Measurements from ENCODE around the gene PDE3A.

Gene PDE3A

DNA sequence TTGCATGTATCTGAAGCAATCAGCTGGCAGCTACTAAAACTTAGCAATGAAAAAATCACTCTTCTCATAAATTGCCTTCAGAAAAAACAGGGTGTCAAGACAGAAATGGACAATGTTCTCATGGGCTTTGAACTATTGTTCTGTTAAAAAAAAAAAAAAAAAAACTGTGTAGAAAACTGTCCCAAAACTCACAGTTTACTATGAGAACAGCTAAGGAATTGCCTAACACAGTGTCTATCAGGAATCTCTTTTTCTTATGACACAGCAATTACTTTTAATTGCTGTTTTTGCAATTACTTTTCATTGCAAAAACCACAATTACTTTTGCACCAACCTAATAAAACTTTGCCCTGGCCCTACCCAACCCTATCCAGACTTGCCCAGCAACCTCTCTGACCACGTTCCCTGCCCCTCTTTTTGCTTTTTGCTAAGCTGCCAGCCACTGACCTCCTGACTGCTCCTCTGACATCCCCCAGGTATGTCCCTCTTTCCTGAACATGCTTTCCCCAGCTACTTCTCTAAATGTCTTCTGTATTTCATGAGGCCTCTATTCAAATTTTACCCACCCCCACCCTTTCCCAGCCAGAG lies 258.8 kb downstream of the PDE3A start:
- no peak for DNase-seq

GRCh38 chr12:20628226-20628787 lies 260.0 kb downstream of the PDE3A start:
- DNase-seq = no peak

- no peak for DNase-seq
Measured at GRCh38 chr12:20628999-20629398, 260.7 kb downstream of the PDE3A start.

DNA sequence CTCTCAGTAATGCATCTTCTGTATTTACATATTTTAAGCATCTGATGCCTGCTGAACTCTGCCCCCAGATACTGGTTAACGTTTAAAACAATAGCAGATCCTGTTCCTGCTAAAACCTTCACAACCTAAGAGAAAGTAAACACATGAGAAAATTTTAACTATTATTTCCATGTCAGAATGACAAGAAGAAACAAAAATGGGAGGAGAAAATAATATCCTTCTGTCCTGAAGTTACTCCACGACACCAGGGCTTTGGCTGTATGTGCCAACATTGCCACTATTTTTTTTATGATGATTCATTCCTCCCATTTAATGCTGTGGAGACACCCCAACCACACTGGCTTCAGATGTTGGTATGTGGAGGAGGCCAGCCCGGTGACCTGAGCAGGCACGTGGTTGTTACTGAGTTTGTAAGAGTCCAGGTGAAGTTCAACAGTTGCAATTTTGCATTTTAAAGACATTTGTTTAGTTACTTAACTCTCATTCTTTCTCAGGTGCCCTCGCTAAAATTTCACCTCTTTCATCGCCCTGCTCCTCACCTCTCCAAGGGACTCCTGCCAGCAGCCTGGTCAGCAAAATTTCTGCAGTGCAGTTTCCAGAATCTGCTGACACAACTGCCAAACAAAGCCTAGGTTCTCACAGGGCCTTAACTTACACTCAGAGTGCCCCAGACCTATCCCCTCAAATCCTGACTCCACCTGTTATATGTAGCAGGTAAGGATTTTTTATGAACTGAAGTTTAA lies 261.2 kb downstream of the PDE3A start:
- no peak for DNase-seq

DNA sequence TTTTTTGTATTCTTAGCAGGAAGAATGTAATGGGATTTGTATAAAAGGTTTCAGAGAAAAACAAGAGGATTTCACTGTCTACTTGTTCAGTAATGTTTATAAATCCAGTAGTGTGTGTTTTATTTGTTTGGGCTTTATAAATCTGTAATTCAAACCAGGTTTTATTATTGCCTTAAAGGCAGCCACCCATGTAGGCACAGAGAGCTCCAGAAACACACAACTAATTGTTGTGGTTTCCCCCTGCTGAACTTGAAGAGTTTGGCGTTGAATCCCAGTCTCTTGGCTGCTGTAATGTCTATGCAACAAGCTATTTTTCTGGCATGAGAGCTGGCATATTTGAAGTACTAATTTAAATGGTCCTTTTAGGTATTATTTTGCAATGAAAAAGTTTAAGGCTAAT lies 263.4 kb downstream of the PDE3A start:
- no peak for DNase-seq

GRCh38 chr12:20641106-20641505 lies 272.8 kb downstream of the PDE3A start:
- no peak for DNase-seq

- no peak for DNase-seq
Measured at GRCh38 chr12:20643822-20644221, 275.5 kb downstream of the PDE3A start.

DNA sequence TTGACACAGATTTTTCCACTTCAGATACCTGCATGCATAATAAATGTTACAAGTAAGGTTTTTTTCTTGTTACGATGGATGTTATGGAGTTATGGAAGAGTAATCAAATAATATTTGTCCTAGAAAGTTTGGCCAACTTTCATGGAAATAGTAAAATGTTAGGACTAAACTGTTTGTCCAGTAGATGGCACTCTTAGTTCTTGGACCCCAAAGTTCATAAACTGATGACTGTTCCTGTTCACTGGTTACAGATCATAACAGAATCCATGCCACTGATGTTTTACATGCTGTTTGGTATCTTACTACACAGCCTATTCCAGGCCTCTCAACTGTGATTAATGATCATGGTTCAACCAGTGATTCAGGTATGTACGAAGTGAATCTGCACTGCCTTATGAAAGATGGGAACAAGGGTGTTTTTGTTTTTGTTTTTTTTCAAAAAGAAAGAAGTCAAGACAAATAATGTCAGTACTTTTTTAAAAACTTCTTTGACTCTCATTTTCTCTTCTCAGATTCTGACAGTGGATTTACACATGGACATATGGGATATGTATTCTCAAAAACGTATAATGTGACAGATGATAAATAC lies 278.0 kb downstream of the PDE3A start:
- DNase-seq = peak; percentile 46

DNA sequence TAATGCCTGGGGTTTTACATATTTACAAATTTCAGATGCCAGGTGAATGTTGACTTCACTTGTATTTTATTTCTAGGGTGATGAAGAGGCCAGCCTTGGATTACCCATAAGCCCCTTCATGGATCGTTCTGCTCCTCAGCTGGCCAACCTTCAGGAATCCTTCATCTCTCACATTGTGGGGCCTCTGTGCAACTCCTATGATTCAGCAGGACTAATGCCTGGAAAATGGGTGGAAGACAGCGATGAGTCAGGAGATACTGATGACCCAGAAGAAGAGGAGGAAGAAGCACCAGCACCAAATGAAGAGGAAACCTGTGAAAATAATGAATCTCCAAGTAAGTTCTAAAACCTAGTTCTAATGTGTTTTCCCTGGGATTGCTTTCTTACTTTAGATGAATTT lies 285.5 kb downstream of the PDE3A start:
- no peak for DNase-seq

- DNase-seq = no peak
Measured at GRCh38 chr12:20656600-20656999, 288.3 kb downstream of the PDE3A start.

DNA sequence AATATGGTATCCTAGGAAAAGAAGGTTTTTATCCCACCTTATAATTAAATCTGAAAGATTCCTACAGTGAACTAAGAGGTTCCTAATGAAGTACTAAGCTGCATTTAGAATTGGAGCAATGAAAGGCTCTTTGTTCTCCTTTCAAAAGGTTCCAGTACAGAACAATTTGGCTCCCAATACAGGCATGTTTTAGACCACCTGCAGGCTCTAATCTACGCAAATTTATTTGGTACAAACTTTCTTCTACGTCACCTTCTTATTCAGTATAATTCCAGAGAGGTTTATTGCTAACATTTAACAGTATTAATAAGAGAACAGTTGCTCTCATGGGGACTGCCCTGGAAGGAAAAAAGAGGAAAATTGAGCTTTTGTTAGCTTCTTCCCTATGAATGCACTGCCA lies 289.2 kb downstream of the PDE3A start:
- no peak for DNase-seq

DNA sequence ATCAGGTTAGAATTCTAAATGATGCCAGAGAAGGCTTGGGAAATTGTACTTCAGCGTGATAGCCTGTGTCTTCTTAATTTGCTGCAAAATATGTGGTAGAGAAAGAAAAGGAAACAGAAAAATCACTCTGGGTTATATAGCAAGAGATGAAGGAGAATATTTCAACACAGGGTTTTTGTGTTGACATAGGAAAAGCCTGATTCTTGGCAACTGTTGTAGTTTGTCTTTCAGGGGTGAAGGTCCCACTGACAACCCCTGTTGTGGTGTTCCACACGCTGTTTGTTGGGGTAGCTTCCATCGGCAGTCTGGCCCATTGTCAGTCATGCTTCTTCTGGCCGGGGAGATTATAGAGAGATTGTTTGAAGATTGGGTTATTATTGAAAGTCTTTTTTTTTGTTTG lies 313.0 kb downstream of the PDE3A start:
- DNase-seq = no peak

GRCh38 chr12:20695232-20695631 lies 326.9 kb downstream of the PDE3A start, which contains the start of gene SLCO1C1:
Gene SLCO1C1, plus strand, starts transcription at chr12:20695332. Its CDS starts 4,245 bp downstream, at chr12:20699577.
- DNase-seq = no peak

- DNase-seq = no peak
Measured at GRCh38 chr12:20696181-20696905, 328.0 kb downstream of the PDE3A start.

GRCh38 chr12:20701106-20701505 lies 332.8 kb downstream of the PDE3A start:
- DNase-seq = no peak

- no peak for DNase-seq
Measured at GRCh38 chr12:20704860-20705259, 336.5 kb downstream of the PDE3A start.

- DNase-seq = no peak
Measured at GRCh38 chr12:20711846-20712245, 343.5 kb downstream of the PDE3A start.

GRCh38 chr12:20716037-20716436 lies 347.7 kb downstream of the PDE3A start:
- no peak for DNase-seq

GRCh38 chr12:20716985-20717384 lies 348.6 kb downstream of the PDE3A start:
- no peak for DNase-seq

DNA sequence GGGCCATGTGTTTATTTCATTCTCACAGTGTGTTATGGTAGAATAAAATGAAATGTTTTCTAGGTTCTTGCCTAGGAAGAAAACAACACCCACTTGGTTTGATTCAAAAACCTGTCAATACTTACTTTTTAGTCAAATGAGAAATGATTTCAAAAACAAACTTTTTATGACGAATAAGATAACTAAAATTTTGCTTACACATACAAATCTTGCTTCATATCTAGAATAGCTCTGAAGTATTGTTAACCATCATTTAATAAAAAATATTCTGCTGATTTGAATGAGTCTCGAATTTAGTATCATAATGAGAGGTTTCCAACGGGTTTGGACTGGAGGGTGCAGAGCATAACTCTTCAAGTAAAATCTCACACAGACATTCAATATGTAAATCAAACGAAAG lies 350.0 kb downstream of the PDE3A start:
- no peak for DNase-seq

DNA sequence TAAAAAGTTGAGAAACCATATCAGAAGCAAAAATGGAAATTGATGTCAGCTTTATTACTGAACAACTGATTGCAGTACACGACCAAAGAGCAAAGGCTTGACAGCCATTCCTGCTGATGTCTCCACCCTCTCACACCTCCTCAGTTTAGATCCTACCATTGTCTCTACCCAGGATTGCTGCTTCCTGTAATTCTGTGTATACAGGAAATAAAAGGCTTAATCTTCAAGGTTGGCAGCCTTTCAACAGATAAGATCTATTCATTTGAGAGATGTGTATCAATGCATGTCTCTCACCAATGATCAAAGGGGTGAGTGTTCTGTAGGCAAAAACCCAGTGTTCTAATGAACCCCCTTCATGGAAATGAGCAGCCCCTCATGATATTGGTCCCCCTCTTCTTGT lies 353.8 kb downstream of the PDE3A start:
- no peak for DNase-seq

DNA sequence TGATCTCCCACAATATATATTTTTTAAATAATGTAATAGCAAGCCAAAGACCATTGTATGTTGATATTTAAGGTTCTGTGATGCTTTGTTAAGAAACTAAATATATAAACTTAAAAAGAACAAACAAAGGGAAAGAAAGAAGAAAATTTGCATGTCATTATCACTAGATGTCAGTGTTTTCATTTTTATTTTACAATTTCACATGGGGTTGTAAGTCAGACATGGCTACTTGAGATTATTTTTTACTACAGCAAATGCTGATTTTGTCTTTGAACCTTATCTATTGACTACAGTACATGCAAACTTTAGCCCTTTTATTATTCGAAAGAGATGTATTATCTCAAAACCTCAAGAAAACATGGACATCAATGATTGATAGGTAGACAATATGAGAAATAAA lies 362.9 kb downstream of the PDE3A start:
- peak; percentile 3 for DNase-seq

Data from hematopoietic multipotent progenitor cell treated with erythropoietin and hydrocortisone succinate and interleukin-3 and kit ligand, for 8 days (in vitro differentiated cells).